HepG2 (cell line): ENCODE results near the gene L1CAM. TPM values are rescaled to one million over a fixed set of nuclear protein-coding genes. Genes with fewer than 3 reads are reported as not detected.

Experiments used
- ATAC-seq: fragments of 200-7000 bp; cut with Tn5 transposase; 3 replicates; pipeline ENCODE4 v1.9.1; 2020; ENCODE audit warnings: mild to moderate bottlenecking, moderate library complexity
- BruUV-seq: library from RNA; stranded (reverse); fragments of 400-500 nt; replicated peaks from 2 replicates; lab custom pipeline; 2021; lab: Mats Ljungman, UMichigan
- CTCF ChIA-PET: fragments of 300-600 bp; formaldehyde crosslinking; extraction: SDS; loops from one replicate; lab custom pipeline; 2021; ENCODE audit warnings: low total read pairs, inconsistent platforms, low intra/inter-chr PET ratio; lab: Yijun Ruan, JAX
- POLR2A ChIA-PET: fragments of 350-600 bp; sonication (Branson Sonifier 250); formaldehyde crosslinking; loops from one replicate; lab custom pipeline; 2020; ENCODE audit warnings: antibody characterized with exemption, inconsistent platforms; lab: Yijun Ruan, JAX
- DNase-seq: peaks from one replicate; pipeline ENCODE4 v3.0.0-alpha.2; 2015; ENCODE audit warnings: low spot score
- FAIRE-seq: peaks from 3 replicates; lab custom pipeline; 2011; peaks lifted over from hg19 to GRCh38; lab: Jason Lieb, UNC
- H2AFZ ChIP-seq: one replicate; pipeline ENCODE4 v1.6.1; 2011; ENCODE audit warnings: low read length, inconsistent platforms
- H3K27ac ChIP-seq: fragments of 300-600 bp; 3 replicates; pipeline ENCODE4 v1.8.0; 2011; ENCODE audit warnings: mixed run types, mild to moderate bottlenecking, mixed read lengths, low read length, inconsistent platforms; ENCODE audit not compliant: insufficient read depth; ENCODE audit errors: extremely low read length
- H3K27me3 ChIP-seq, 2 experiments: fragments of 200-600 bp in 1 of 2; 2 replicates in 1 of 2; 3 replicates in 1 of 2; pipeline versions ENCODE4 v1.6.0 to v1.8.0; 2011; ENCODE audit warnings: low read length in 2 of 2, mild to moderate bottlenecking in 2 of 2, moderate library complexity in 2 of 2, inconsistent platforms in 1 of 2; ENCODE audit not compliant: insufficient read depth in 2 of 2, control insufficient read depth in 1 of 2
- H3K36me3 ChIP-seq, 2 experiments: fragments of 200-600 bp in 1 of 2; replicated peaks in 1 of 2; 2 replicates in 1 of 2; 3 replicates in 1 of 2; pipeline versions ENCODE4 v1.5.1 to v1.8.0; 2011; ENCODE audit warnings: low read length in 2 of 2, inconsistent platforms in 1 of 2; ENCODE audit not compliant: insufficient read depth in 2 of 2, control insufficient read depth in 1 of 2
- H3K4me1 ChIP-seq: 2 replicates; pipeline ENCODE4 v1.5.1; 2012; ENCODE audit warnings: low read length, inconsistent platforms; ENCODE audit not compliant: insufficient read depth
- H3K4me2 ChIP-seq: 2 replicates; pipeline ENCODE4 v1.6.0; 2011; ENCODE audit warnings: low read depth, low read length, inconsistent platforms
- H3K4me3 ChIP-seq, 3 experiments: fragments of 200-600 bp in 1 of 3; sonication (generic), shearing (Covaris generic) in 1 of 3; replicated peaks in 1 of 3; 2 replicates each; pipeline ENCODE4 v1.5.1; 2011 to 2016; ENCODE audit warnings: low read length in 3 of 3, inconsistent platforms in 2 of 3, low read depth in 2 of 3, mild to moderate bottlenecking in 2 of 3, control low read depth in 1 of 3, mixed read lengths in 1 of 3; ENCODE audit not compliant: insufficient read depth in 1 of 3
- H3K79me2 ChIP-seq: one replicate; pipeline ENCODE4 v1.6.1; 2011; ENCODE audit warnings: low read length, inconsistent platforms; ENCODE audit not compliant: insufficient read depth
- H3K9ac ChIP-seq: 2 replicates; pipeline ENCODE4 v1.6.0; 2011; ENCODE audit warnings: mild to moderate bottlenecking, low read depth, low read length, inconsistent platforms; ENCODE audit not compliant: insufficient read depth
- H3K9me3 ChIP-seq: 2 replicates; pipeline ENCODE4 v1.5.1; 2012; ENCODE audit warnings: mild to moderate bottlenecking, low read length
- H4K20me1 ChIP-seq: 2 replicates; pipeline ENCODE4 v1.6.0; 2011; ENCODE audit warnings: inconsistent platforms, mild to moderate bottlenecking, low read length, moderate library complexity; ENCODE audit not compliant: insufficient read depth
- ARNT ChIP-seq: fragments of 450-650 bp; IDR thresholded peaks from 2 replicates; pipeline ENCODE4 v1.6.1; 2017
- ASH2L ChIP-seq: fragments of 300-600, 200-600 bp; sonication (generic); IDR thresholded peaks from 2 replicates; pipeline ENCODE4 v1.7.0; 2017; ENCODE audit warnings: low read depth, mild to moderate bottlenecking, moderate library complexity, mixed read lengths, low read length; ENCODE audit not compliant: insufficient read length
- CAMTA2 ChIP-seq: sonication (generic); formaldehyde crosslinking; IDR thresholded peaks from 2 replicates; pipeline ENCODE4 v1.4.0; 2020; ENCODE audit warnings: mild to moderate bottlenecking, missing genetic modification reagents, borderline replicate concordance
- ERF ChIP-seq: IDR thresholded peaks from 2 replicates; pipeline ENCODE4 v1.6.1; 2018; ENCODE audit warnings: missing biosample characterization, missing genetic modification reagents
- KDM6A ChIP-seq: IDR thresholded peaks from 2 replicates; pipeline ENCODE4 v1.6.1; 2016; ENCODE audit warnings: low read depth
- NKX3-1 ChIP-seq: sonication (generic); formaldehyde crosslinking; IDR thresholded peaks from 2 replicates; pipeline ENCODE4 v1.5.0; 2020; ENCODE audit warnings: missing genetic modification reagents
- NR1H2 ChIP-seq: sonication (generic); formaldehyde crosslinking; IDR thresholded peaks from 2 replicates; pipeline ENCODE4 v1.8.1; 2022; ENCODE audit warnings: low read depth, missing genetic modification reagents, borderline replicate concordance
- SMYD3 ChIP-seq: sonication (generic); formaldehyde crosslinking; IDR thresholded peaks from 2 replicates; pipeline ENCODE4 v1.8.1; 2023; ENCODE audit warnings: mild to moderate bottlenecking, missing genetic modification reagents
- TEAD3 ChIP-seq: optimal IDR thresholded peaks from 2 replicates; pipeline ENCODE3; 2016; ENCODE audit warnings: borderline replicate concordance
- ZBTB8A ChIP-seq: sonication (generic); formaldehyde crosslinking; IDR thresholded peaks from 2 replicates; pipeline ENCODE4 v1.4.0; 2020; ENCODE audit warnings: mild to moderate bottlenecking, low read depth, missing genetic modification reagents, borderline replicate concordance
- ZFP36L2 ChIP-seq: sonication (generic); formaldehyde crosslinking; IDR thresholded peaks from 2 replicates; pipeline ENCODE4 v1.4.0; 2020; ENCODE audit warnings: missing genetic modification reagents
- ZFY ChIP-seq: sonication (generic); formaldehyde crosslinking; IDR thresholded peaks from 2 replicates; pipeline ENCODE4 v1.4.0; 2020; ENCODE audit warnings: missing genetic modification reagents
- ZNF275 ChIP-seq: sonication (generic); formaldehyde crosslinking; IDR thresholded peaks from 2 replicates; pipeline ENCODE4 v1.8.0; 2022; ENCODE audit warnings: missing genetic modification reagents, mild to moderate bottlenecking, inconsistent platforms, borderline replicate concordance
- ZNF367 ChIP-seq: sonication (generic); formaldehyde crosslinking; IDR thresholded peaks from 2 replicates; pipeline ENCODE4 v1.4.0; 2020; ENCODE audit warnings: missing genetic modification reagents, borderline replicate concordance
- ZNF615 ChIP-seq: sonication (generic); formaldehyde crosslinking; IDR thresholded peaks from 2 replicates; pipeline ENCODE4 v1.5.0; 2020; ENCODE audit warnings: mild to moderate bottlenecking, missing genetic modification reagents, borderline replicate concordance
- ZNF720 ChIP-seq: sonication (generic); formaldehyde crosslinking; IDR thresholded peaks from 2 replicates; pipeline ENCODE4 v1.4.0; 2020; ENCODE audit warnings: missing genetic modification reagents
- WGBS: methylation state at CpG from one replicate; pipeline ENCODE4 v1.1.6; 2017; ENCODE audit warnings: low lambda C conversion rate; 5-methylcytosine and 5-hydroxymethylcytosine counted together
- in situ Hi-C: cut with HindIII; loops from 2 replicates; pipeline ENCODE4 v1.10.0; 2017; ENCODE audit warnings: low pct_unique_long_range_greater_than_20kb; ENCODE audit not compliant: extremely low pct_ligation_motif_present
- intact Hi-C: fragments of 100-400 bp; cut with micrococcal nuclease; formaldehyde crosslinking; loops from one replicate; pipeline ENCODE4 v1.10.0; 2022; ENCODE audit not compliant: unreplicated experiment
- polyA plus RNA-seq, 8 experiments: library from polyadenylated mRNA; depleted of rRNA in 3 of 8; stranded (reverse) in 7 of 8; unstranded in 1 of 8; fragments of >200 nt; fragmentation: Illumina TruSeq in 4 of 8; extraction: Trizol in 4 of 8; gene quantifications; 2 replicates each; pipeline versions ENCODE4 v1.2.1 to v1.2.3, GENCODE V29; 2011 to 2016; ENCODE audit warnings: low read depth in 4 of 8, missing spikeins in 1 of 8, mixed read lengths in 1 of 8; ENCODE audit not compliant: insufficient read depth in 1 of 8
- total RNA-seq, 5 experiments: library from RNA; depleted of rRNA; stranded (reverse); fragments of >200 nt; fragmentation: Illumina TruSeq; extraction: Trizol; gene quantifications; 2 replicates each; pipeline ENCODE4 v1.2.3, GENCODE V29; 2016; ENCODE audit warnings: low read depth in 1 of 5
- TF ChIP-seq, protein P1 (sequence below): sonication (generic); formaldehyde crosslinking; IDR thresholded peaks from 2 replicates; pipeline ENCODE4 v1.4.0; 2020; ENCODE audit warnings: missing genetic modification reagents
- TF ChIP-seq, protein P2 (sequence below): sonication (generic); formaldehyde crosslinking; IDR thresholded peaks from 2 replicates; pipeline ENCODE4 v1.5.1; 2020; ENCODE audit warnings: missing genetic modification reagents, mild to moderate bottlenecking, borderline replicate concordance

Gene L1CAM
- total and polyA plus RNA-seq, 2 of the 13 experiments (the other 11 are each of a cell fraction or from before 2014, with no cell fraction given), result 1.4 to 2.0 TPM

GRCh38 chrX:153870288-153870690 is 15.7 kb downstream of the L1CAM start:
- Histone ChIP-seq H3K27ac (no peak overlapping the region), H3K4me2 (no peak overlapping the region), H2AFZ (no peak overlapping the region), H4K20me1 (no peaks in the 10 kb centered on the region), H3K27me3 (no peaks in the 10 kb centered on the region), H3K9ac (no peak overlapping the region), H3K36me3 (no peaks in the 10 kb centered on the region), H3K79me2 (no peaks in the 10 kb centered on the region), H3K4me1 (no peaks in the 10 kb centered on the region), H3K9me3 (no peaks in the 10 kb centered on the region), H3K4me3 (no peak overlapping the region)
- no CpG with 5 or more reads among the region's 11 CpGs for WGBS
- FAIRE-seq (no peak), DNase-seq (no peak), ATAC-seq (no peak)
- intact Hi-C loops (no loop called here), in situ Hi-C loops (no loop called here)
- no TSS peak for BruUV-seq
- CTCF ChIA-PET, result no interaction called here
- POLR2A ChIA-PET, result no interaction called here
- TF ChIP-seq TEAD3 (CRISPR knock-in tag) (no peak), ERF (CRISPR knock-in tag) (no peak), ZBTB8A (CRISPR knock-in tag) (no peak), ZNF367 (CRISPR knock-in tag) (no peak), ZFY (CRISPR knock-in tag) (no peak), ZNF275 (CRISPR knock-in tag) (no peak), SMYD3 (CRISPR knock-in tag) (no peak), KDM6A (CRISPR knock-in tag) (no peak), ZNF615 (CRISPR knock-in tag) (no peak), ZNF720 (CRISPR knock-in tag) (no peak), NKX3-1 (CRISPR knock-in tag) (no peak), ZFP36L2 (CRISPR knock-in tag) (no peak), CAMTA2 (CRISPR knock-in tag) (no peak), NR1H2 (no peak), ASH2L (no peak), ARNT (no peak)
- TF ChIP-seq, protein P1, sequence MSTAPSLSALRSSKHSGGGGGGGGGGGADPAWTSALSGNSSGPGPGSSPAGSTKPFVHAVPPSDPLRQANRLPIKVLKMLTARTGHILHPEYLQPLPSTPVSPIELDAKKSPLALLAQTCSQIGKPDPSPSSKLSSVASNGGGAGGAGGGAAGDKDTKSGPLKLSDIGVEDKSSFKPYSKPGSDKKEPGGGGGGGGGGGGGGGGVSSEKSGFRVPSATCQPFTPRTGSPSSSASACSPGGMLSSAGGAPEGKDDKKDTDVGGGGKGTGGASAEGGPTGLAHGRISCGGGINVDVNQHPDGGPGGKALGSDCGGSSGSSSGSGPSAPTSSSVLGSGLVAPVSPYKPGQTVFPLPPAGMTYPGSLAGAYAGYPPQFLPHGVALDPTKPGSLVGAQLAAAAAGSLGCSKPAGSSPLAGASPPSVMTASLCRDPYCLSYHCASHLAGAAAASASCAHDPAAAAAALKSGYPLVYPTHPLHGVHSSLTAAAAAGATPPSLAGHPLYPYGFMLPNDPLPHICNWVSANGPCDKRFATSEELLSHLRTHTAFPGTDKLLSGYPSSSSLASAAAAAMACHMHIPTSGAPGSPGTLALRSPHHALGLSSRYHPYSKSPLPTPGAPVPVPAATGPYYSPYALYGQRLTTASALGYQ, result no peak
- TF ChIP-seq, protein P2, sequence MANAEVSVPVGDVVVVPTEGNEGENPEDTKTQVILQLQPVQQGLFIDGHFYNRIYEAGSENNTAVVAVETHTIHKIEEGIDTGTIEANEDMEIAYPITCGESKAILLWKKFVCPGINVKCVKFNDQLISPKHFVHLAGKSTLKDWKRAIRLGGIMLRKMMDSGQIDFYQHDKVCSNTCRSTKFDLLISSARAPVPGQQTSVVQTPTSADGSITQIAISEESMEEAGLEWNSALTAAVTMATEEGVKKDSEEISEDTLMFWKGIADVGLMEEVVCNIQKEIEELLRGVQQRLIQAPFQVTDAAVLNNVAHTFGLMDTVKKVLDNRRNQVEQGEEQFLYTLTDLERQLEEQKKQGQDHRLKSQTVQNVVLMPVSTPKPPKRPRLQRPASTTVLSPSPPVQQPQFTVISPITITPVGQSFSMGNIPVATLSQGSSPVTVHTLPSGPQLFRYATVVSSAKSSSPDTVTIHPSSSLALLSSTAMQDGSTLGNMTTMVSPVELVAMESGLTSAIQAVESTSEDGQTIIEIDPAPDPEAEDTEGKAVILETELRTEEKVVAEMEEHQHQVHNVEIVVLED (CRISPR knock-in tag), result no peak
